ENCODE data around the gene KIAA2012.

- TF ChIP-seq CTCF (conservative IDR thresholded peaks at IDR 0.05; ENCODE audit: low read depth, low read length) (peak; percentile 48), EZH2 (IDR thresholded peaks at IDR 0.05; ENCODE audit: borderline replicate concordance, low read depth, low read length, poor library complexity, severe bottlenecking) (no peak)
These were observed 85.7 kb downstream of the KIAA2012 start for GRCh38 chr2:202158796-202159195.

Measured in A673 (cell line).